GM23338 (cell line): ENCODE results near the gene FOXL2NB.

ENCODE experiments used
- CREB1 ChIP-seq: fragments of 250-450 bp; sonication (Bioruptor Pico); IDR thresholded peaks from 2 replicates; pipeline ENCODE4 v1.5.0; 2020; ENCODE audit warnings: low read depth, mild to moderate bottlenecking, moderate library complexity
- CTCF ChIP-seq, 2 experiments: fragments of 200-600 bp in 1 of 2; sonication (generic) in 1 of 2; conservative IDR thresholded peaks; 2 replicates each; pipeline versions ENCODE4 v1.5.1 to v1.6.1; 2016 to 2017; ENCODE audit warnings: antibody characterized with exemption in 2 of 2, low read depth in 2 of 2, mild to moderate bottlenecking in 2 of 2, moderate library complexity in 1 of 2
- ETS1 ChIP-seq: IDR thresholded peaks from 2 replicates; pipeline ENCODE4 v1.6.1; 2016; ENCODE audit warnings: antibody characterized with exemption
- EZH2 ChIP-seq: fragments of 200-600 bp; sonication (generic); IDR thresholded peaks from one replicate; pipeline ENCODE4 v1.8.0; 2017; ENCODE audit warnings: antibody characterized with exemption, mild to moderate bottlenecking, low read depth; ENCODE audit not compliant: unreplicated experiment
- EZH2phosphoT487 ChIP-seq: fragments of 200-600 bp; sonication (generic); IDR thresholded peaks from one replicate; pipeline ENCODE4 v1.8.1; 2018; ENCODE audit warnings: antibody characterized with exemption; ENCODE audit not compliant: unreplicated experiment
- JUNB ChIP-seq: IDR thresholded peaks from one replicate; pipeline ENCODE4 v1.6.1; 2016; ENCODE audit warnings: antibody characterized with exemption; ENCODE audit not compliant: unreplicated experiment
- NANOG ChIP-seq: IDR thresholded peaks from 2 replicates; pipeline ENCODE4 v1.6.1; 2016; ENCODE audit warnings: antibody characterized with exemption, borderline replicate concordance
- POLR2AphosphoS5 ChIP-seq: IDR thresholded peaks from 2 replicates; pipeline ENCODE4 v1.6.1; 2016; ENCODE audit warnings: antibody characterized with exemption, low read depth
- REST ChIP-seq: IDR thresholded peaks from one replicate; pipeline ENCODE4 v1.6.1; 2018; ENCODE audit warnings: antibody characterized with exemption; ENCODE audit not compliant: unreplicated experiment
- STAT1 ChIP-seq: IDR thresholded peaks from one replicate; pipeline ENCODE4 v1.6.1; 2016; ENCODE audit warnings: antibody characterized with exemption; ENCODE audit not compliant: unreplicated experiment
- ZNF331 ChIP-seq: fragments of 250-450 bp; sonication (Bioruptor Pico); IDR thresholded peaks from 2 replicates; pipeline ENCODE4 v1.5.0; 2020; ENCODE audit warnings: low read depth, mild to moderate bottlenecking, moderate library complexity
- ZNF462 ChIP-seq: fragments of 250-450 bp; sonication (Bioruptor Pico); IDR thresholded peaks from 2 replicates; pipeline ENCODE4 v1.5.0; 2020; ENCODE audit warnings: mild to moderate bottlenecking, moderate library complexity

- TF ChIP-seq REST (no peak), EZH2 (no peak), CTCF (conservative IDR thresholded peaks at IDR 0.05; ENCODE audit: low read depth in 2 of 2) (peak in 1 of 2 experiments; percentile 29; a peak in 2 of 4 replicates), ZNF331 (CRISPR knock-in tag) (no peak), STAT1 (no peak), ETS1 (no peak), EZH2phosphoT487 (no peak), POLR2AphosphoS5 (no peak), CREB1 (CRISPR knock-in tag) (no peak), NANOG (no peak), JUNB (no peak), ZNF462 (CRISPR knock-in tag) (no peak)
These were observed 37.1 kb upstream of the FOXL2NB start for GRCh38 chr3:138909904-138910303.
